Sigmoid colon (tissue), 7 donors: ENCODE data around the gene MKNK1. TPM values are rescaled to one million over a fixed set of nuclear protein-coding genes. Genes with fewer than 3 reads are reported as not detected.

Experiments used
- DNase-seq: peaks from one replicate; pipeline ENCODE4 v3.0.0-alpha.2; 2019
- H3K27ac ChIP-seq, 4 donors: fragments of 200-600 bp; sonication (generic); one replicate each; pipeline ENCODE4 v1.5.1; 2016 to 2019; ENCODE audit warnings: mild to moderate bottlenecking in 1 of 4
- H3K27me3 ChIP-seq, 3 donors: fragments of 200-600 bp; sonication (generic); one replicate each; pipeline ENCODE4 v1.5.1; 2019; ENCODE audit warnings: mild to moderate bottlenecking in 1 of 3
- H3K36me3 ChIP-seq, 4 donors: fragments of 200-600 bp; sonication (generic); one replicate each; pipeline ENCODE4 v1.5.1; 2016 to 2019
- H3K4me1 ChIP-seq, 4 donors: fragments of 200-600 bp; sonication (generic); one replicate each; pipeline ENCODE4 v1.5.1; 2017 to 2019
- H3K4me3 ChIP-seq, 4 donors: fragments of 200-600 bp; sonication (generic); one replicate each; pipeline ENCODE4 v1.5.1; 2017 to 2019; ENCODE audit warnings: mild to moderate bottlenecking in 2 of 4, moderate library complexity in 1 of 4
- H3K9me3 ChIP-seq, 4 donors: fragments of 200-600 bp in 3 of 4; sonication (generic) in 3 of 4; one replicate each; pipeline versions ENCODE4 v1.5.1 to v1.6.1; 2013 to 2019
- EP300 ChIP-seq, 4 donors: sonication (generic); formaldehyde crosslinking; IDR thresholded peaks; one replicate each; pipeline ENCODE4 v1.6.1; 2017; ENCODE audit warnings: antibody characterized with exemption in 4 of 4
- POLR2A ChIP-seq, 2 donors: fragments of 450-650 bp; IDR thresholded peaks; one replicate each; pipeline ENCODE4 v1.6.1; 2016; ENCODE audit warnings: antibody characterized with exemption in 2 of 2, mild to moderate bottlenecking in 2 of 2, moderate library complexity in 2 of 2
- POLR2AphosphoS5 ChIP-seq, 4 donors: sonication (generic); formaldehyde crosslinking; IDR thresholded peaks; one replicate each; pipeline ENCODE4 v1.6.1; 2017; ENCODE audit warnings: antibody characterized with exemption in 4 of 4
- WGBS, 2 donors: extraction: QIAGEN DNeasy Blood & Tissue Kit; methylation state at CpG; one replicate each; pipeline ENCODE4 v1.1.7; 2013; 5-methylcytosine and 5-hydroxymethylcytosine counted together
- intact Hi-C: fragments of 100-400 bp; cut with DNase I; formaldehyde crosslinking; loops from one replicate; pipeline ENCODE4 v1.15.1; 2023
- polyA plus RNA-seq, 3 donors: library from polyadenylated mRNA; stranded (reverse); fragments of 200-250 nt; gene quantifications; one replicate each; pipeline ENCODE4 v1.2.3, GENCODE V29; 2013
- total RNA-seq, 4 donors: library from RNA; depleted of rRNA; stranded (reverse); fragments of >200 nt; gene quantifications; one replicate each; pipeline ENCODE4 v1.1.0, GENCODE V29; 2016
- TF ChIP-seq, protein P1 (sequence below), 4 experiments: fragments of 450-650 bp in 3 of 4; fragments of 200-600 bp in 1 of 4; IDR thresholded peaks; one replicate each; pipeline ENCODE4 v1.5.1; 2016 to 2019; ENCODE audit warnings: antibody characterized with exemption in 4 of 4, mild to moderate bottlenecking in 3 of 4, moderate library complexity in 2 of 4
- donor health status: healthy with polysubstance abuse.
- donor health status: Bipolar disorder and iron deficiency.
- donor health status: healthy.

Gene MKNK1
- total and polyA plus RNA-seq, 7 donors = 15.0 to 54.3 (median 32.1) TPM

DNA sequence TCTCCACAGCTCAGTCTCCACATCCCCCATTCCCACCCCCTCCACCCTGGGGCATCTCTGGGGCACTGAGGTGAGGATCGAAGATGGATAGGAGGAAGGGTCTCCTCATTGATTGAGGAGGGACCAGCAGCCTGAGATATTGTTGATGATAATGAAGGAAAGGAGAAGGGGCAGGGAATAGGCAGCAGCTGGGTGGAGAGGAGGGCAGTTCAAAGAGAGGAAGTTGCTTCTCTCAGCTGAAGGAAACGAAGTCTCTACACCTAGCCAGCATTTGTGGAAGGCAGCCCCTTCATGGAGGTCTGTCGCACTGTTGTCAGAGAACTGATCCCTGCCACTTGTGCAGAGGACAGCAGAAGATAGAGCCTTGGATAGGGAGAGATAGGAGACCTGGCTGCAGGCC is 58.3 kb downstream of the MKNK1 start:
- DNase-seq = no peak
- H3K9me3 ChIP-seq = no peaks in the 10 kb centered on the region
- H3K27ac ChIP-seq = no peak overlapping the region
- WGBS, 2 donors = 58 to 70% methylated on average over 3 of the region's 3 CpGs
- intact Hi-C loops = no loop called here
- no peak overlapping the region for H3K4me3 ChIP-seq
- TF ChIP-seq, protein P1, sequence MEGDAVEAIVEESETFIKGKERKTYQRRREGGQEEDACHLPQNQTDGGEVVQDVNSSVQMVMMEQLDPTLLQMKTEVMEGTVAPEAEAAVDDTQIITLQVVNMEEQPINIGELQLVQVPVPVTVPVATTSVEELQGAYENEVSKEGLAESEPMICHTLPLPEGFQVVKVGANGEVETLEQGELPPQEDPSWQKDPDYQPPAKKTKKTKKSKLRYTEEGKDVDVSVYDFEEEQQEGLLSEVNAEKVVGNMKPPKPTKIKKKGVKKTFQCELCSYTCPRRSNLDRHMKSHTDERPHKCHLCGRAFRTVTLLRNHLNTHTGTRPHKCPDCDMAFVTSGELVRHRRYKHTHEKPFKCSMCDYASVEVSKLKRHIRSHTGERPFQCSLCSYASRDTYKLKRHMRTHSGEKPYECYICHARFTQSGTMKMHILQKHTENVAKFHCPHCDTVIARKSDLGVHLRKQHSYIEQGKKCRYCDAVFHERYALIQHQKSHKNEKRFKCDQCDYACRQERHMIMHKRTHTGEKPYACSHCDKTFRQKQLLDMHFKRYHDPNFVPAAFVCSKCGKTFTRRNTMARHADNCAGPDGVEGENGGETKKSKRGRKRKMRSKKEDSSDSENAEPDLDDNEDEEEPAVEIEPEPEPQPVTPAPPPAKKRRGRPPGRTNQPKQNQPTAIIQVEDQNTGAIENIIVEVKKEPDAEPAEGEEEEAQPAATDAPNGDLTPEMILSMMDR (IDR thresholded peaks at IDR 0.05) = no peak
- TF ChIP-seq EP300 (IDR thresholded peaks at IDR 0.05) (no peak), POLR2AphosphoS5 (IDR thresholded peaks at IDR 0.05) (no peak), POLR2A (IDR thresholded peaks at IDR 0.05) (no peak)
- peaks cover 0 to 15% (median 9%) of the 10 kb centered on the region in 4 donors for H3K4me1 ChIP-seq
- H3K36me3 ChIP-seq = no peaks in the 10 kb centered on the region
- H3K27me3 ChIP-seq = peaks cover 18 to 42% (median 27%) of the 10 kb centered on the region in 3 donors

DNA sequence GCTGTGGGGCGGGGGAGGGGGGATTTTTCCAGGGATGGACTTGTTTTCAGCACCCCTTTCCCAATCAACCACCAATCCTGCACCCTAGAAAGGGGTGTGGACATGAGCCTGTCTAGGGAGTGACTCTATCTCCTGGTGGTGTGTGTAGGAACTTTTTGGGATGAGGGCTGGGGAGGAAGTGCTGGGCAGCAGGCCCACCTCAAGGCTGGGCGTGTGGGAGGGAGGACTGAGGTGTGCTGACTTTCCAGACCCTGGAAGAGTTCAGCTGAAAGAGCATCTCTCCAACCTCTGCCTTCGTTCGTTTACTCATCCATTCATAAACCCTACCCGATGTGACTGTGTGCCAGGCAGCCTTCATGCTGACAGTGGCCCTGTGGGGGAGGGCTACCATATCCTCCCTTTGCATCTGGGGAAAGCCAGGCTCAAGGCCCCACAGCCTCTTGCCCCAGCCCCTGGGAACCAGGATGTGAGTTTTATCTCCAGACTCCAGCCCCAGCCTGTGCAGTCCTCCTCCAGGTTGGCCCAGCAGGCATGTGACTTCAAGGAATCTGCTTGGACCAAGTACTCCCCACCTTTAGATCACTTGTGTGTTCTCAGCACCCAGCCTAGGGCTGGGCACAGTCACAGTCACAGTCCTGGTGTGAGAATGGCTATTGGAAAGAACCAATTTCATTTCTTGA is 59.4 kb downstream of the MKNK1 start:
- peaks cover 18 to 42% (median 27%) of the 10 kb centered on the region in 3 donors for H3K27me3 ChIP-seq
- no peak for DNase-seq
- TF ChIP-seq POLR2A (IDR thresholded peaks at IDR 0.05) (no peak), EP300 (IDR thresholded peaks at IDR 0.05) (no peak), POLR2AphosphoS5 (IDR thresholded peaks at IDR 0.05) (no peak)
- TF ChIP-seq, protein P1 (IDR thresholded peaks at IDR 0.05) = no peak
- H3K36me3 ChIP-seq = no peaks in the 10 kb centered on the region
- H3K27ac ChIP-seq = no peak overlapping the region
- WGBS, 2 donors = 38 to 49% methylated on average over 5 of the region's 5 CpGs
- peaks cover 0 to 14% (median 9%) of the 10 kb centered on the region in 4 donors for H3K4me1 ChIP-seq
- intact Hi-C loops = no loop called here
- H3K9me3 ChIP-seq = no peaks in the 10 kb centered on the region
- H3K4me3 ChIP-seq = no peak overlapping the region

DNA sequence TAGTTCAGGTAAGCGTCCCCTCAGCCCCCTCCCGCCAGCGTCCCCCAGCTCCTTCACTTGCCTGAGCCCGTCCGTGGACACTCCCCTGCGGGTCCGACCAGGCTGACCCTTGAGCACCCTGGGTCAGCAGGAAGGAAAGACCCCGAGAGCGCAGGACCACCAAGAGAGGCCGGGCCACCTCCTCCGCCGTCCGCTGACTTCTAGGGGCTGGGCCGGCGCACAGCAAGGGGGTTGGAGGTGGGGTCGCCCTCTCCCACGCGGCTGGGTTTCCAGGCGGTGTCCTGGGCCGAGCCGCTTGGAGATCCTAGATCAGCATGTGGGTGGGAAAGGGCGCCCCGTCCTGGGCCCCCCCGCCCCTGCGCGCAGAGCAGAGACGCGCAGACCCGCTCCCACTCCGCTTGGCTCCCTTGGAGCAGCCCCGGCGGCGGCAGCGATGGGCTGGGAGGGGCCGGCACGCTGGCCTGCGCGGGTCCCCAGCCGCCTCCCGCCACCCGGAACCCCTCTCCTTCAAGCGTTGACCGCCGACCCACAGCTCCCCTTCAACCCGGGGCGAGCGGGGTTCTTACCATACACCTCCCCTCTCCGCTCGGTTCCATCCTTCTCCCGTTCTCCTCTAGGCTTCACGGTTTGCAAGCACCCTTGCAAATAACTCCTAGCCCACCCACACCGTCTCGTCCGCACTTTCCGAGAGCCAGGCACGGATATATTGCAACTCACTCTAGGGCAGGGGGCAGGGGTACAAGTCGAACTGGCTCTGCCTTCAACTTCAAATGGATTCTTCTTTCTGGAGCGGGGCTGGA is 60.1 kb downstream of the MKNK1 start:
- Histone ChIP-seq H3K27me3 (peaks cover 18 to 42% (median 27%) of the 10 kb centered on the region in 3 donors), H3K27ac (no peak overlapping the region), H3K4me1 (peaks cover 0 to 11% (median 9%) of the 10 kb centered on the region in 4 donors), H3K36me3 (no peaks in the 10 kb centered on the region), H3K4me3 (peak overlapping the region in 2 of 4 donors; percentile 0 to 27), H3K9me3 (no peaks in the 10 kb centered on the region)
- 7 to 15% methylated on average over 58 of the region's 58 CpGs for WGBS, 2 donors
- DNase-seq = no peak
- intact Hi-C loops = no loop called here
- TF ChIP-seq POLR2AphosphoS5 (IDR thresholded peaks at IDR 0.05) (no peak), POLR2A (IDR thresholded peaks at IDR 0.05) (no peak), EP300 (IDR thresholded peaks at IDR 0.05) (no peak)
- TF ChIP-seq, protein P1 (IDR thresholded peaks at IDR 0.05) = no peak

DNA sequence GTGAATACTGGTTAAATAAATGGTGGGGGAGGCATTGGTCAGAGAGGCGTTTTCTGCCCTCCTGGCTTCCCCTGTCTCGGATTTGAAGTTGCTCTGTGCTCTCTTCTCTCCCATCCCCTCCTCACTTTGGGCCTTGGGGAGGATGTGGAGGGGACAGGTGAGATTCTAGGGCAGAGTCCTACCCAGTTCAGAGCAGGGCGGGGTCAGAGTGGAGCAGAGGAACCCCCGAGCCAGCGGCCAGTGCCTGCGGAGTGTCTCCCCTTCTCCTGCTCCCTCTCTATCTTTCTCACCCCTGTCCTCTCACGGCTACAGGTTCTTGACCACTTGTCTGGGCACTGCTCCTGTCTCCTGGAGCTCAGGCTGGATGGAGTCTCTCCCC is 60.7 kb downstream of the MKNK1 start:
- Histone ChIP-seq H3K4me3 (no peak overlapping the region), H3K9me3 (no peaks in the 10 kb centered on the region), H3K36me3 (no peaks in the 10 kb centered on the region), H3K4me1 (peaks cover 0 to 11% (median 9%) of the 10 kb centered on the region in 4 donors), H3K27ac (no peak overlapping the region), H3K27me3 (peaks cover 18 to 42% (median 27%) of the 10 kb centered on the region in 3 donors)
- intact Hi-C loops = no loop called here
- WGBS, 2 donors = 46 to 50% methylated on average over 7 of the region's 7 CpGs
- DNase-seq = no peak
- TF ChIP-seq EP300 (IDR thresholded peaks at IDR 0.05) = no peak
- TF ChIP-seq POLR2AphosphoS5 (IDR thresholded peaks at IDR 0.05) = no peak
- TF ChIP-seq, protein P1 (IDR thresholded peaks at IDR 0.05) = no peak
- TF ChIP-seq POLR2A (IDR thresholded peaks at IDR 0.05) = no peak
